Suprapubic skin (tissue), 4 donors: ENCODE data around the gene AKAP13. TPM values are rescaled to one million over a fixed set of nuclear protein-coding genes. Genes with fewer than 3 reads are reported as not detected.

Experiments
- DNase-seq, 2 donors: peaks; one replicate each; pipeline ENCODE4 v3.0.0-alpha.2; 2019; ENCODE audit warnings: low spot score in 2 of 2
- H3K27ac ChIP-seq: fragments of 200-600 bp; sonication (generic); one replicate; pipeline ENCODE4 v1.5.1; 2019
- H3K27me3 ChIP-seq: fragments of 200-600 bp; sonication (generic); one replicate; pipeline ENCODE4 v1.5.1; 2019
- H3K36me3 ChIP-seq: fragments of 200-600 bp; sonication (generic); one replicate; pipeline ENCODE4 v1.5.1; 2019
- H3K4me1 ChIP-seq: fragments of 200-600 bp; sonication (generic); one replicate; pipeline ENCODE4 v1.5.1; 2019
- H3K4me3 ChIP-seq: fragments of 200-600 bp; sonication (generic); one replicate; pipeline ENCODE4 v1.5.1; 2019; ENCODE audit warnings: mild to moderate bottlenecking
- H3K9me3 ChIP-seq: fragments of 200-600 bp; sonication (generic); one replicate; pipeline ENCODE4 v1.5.1; 2019
- CTCF ChIP-seq, 2 donors: fragments of 200-600 bp in 1 of 2; fragments of 450-650 bp in 1 of 2; sonication (generic) in 1 of 2; IDR thresholded peaks; one replicate each; pipeline ENCODE4 v1.5.1; 2016 to 2019; ENCODE audit warnings: antibody characterized with exemption in 2 of 2, mild to moderate bottlenecking in 1 of 2, moderate library complexity in 1 of 2
- EP300 ChIP-seq: sonication (generic); formaldehyde crosslinking; IDR thresholded peaks from one replicate; pipeline ENCODE4 v1.6.1; 2017; ENCODE audit warnings: antibody characterized with exemption
- POLR2A ChIP-seq, 2 donors: fragments of 450-650 bp; IDR thresholded peaks; one replicate each; pipeline ENCODE4 v1.6.1; 2017; ENCODE audit warnings: antibody characterized with exemption in 2 of 2, mild to moderate bottlenecking in 2 of 2, moderate library complexity in 2 of 2
- POLR2AphosphoS5 ChIP-seq, 3 donors: sonication (generic); formaldehyde crosslinking; IDR thresholded peaks; one replicate each; pipeline ENCODE4 v1.6.1; 2017; ENCODE audit warnings: antibody characterized with exemption in 3 of 3
- WGBS: methylation state at CpG from one replicate; pipeline ENCODE4 v1.1.5; 2018; 5-methylcytosine and 5-hydroxymethylcytosine counted together
- total RNA-seq, 4 donors: library from RNA; depleted of rRNA; stranded (reverse); fragments of >200 nt; gene quantifications; one replicate each; pipeline ENCODE4 v1.1.0, GENCODE V29; 2016

Gene AKAP13
- total RNA-seq, 4 donors from 2014 or later, result 124 to 249 (median 163) TPM

- DNase-seq, result no peak
- no peak for TF ChIP-seq CTCF (IDR thresholded peaks at IDR 0.05)
- TF ChIP-seq EP300, result no peak
- TF ChIP-seq POLR2A (IDR thresholded peaks at IDR 0.05), result no peak
- no peak for TF ChIP-seq POLR2AphosphoS5 (IDR thresholded peaks at IDR 0.05)
- peaks cover 61% of the 10 kb centered on the region for H3K4me1 ChIP-seq
Observed at GRCh38 chr15:85495544-85495943, 115.1 kb downstream of the AKAP13 start.

GRCh38 chr15:85496151-85496550, 115.7 kb downstream of the AKAP13 start:
- no peaks in the 10 kb centered on the region for H3K27me3 ChIP-seq
- H3K36me3 ChIP-seq, result no peaks in the 10 kb centered on the region
- H3K27ac ChIP-seq, result no peak overlapping the region
- H3K9me3 ChIP-seq, result no peaks in the 10 kb centered on the region
- DNase-seq, result no peak
- no peak overlapping the region for H3K4me3 ChIP-seq
- TF ChIP-seq EP300 (no peak), CTCF (IDR thresholded peaks at IDR 0.05) (no peak), POLR2AphosphoS5 (IDR thresholded peaks at IDR 0.05) (no peak), POLR2A (IDR thresholded peaks at IDR 0.05) (no peak)
- peaks cover 56% of the 10 kb centered on the region for H3K4me1 ChIP-seq
- WGBS, result 85% methylated on average over 8 of the region's 8 CpGs

More at GRCh38 chr15:85495544-85495943, 115.1 kb downstream of the AKAP13 start:
- H3K27ac ChIP-seq, result no peak overlapping the region
- no peak overlapping the region for H3K4me3 ChIP-seq
- WGBS, result 77% methylated on average over 2 of the region's 2 CpGs
- H3K36me3 ChIP-seq, result no peaks in the 10 kb centered on the region
- H3K27me3 ChIP-seq, result no peaks in the 10 kb centered on the region
- no peaks in the 10 kb centered on the region for H3K9me3 ChIP-seq

GRCh38 chr15:85496551-85497171, 116.3 kb downstream of the AKAP13 start:
- Histone ChIP-seq H3K27ac (no peak overlapping the region), H3K4me3 (no peak overlapping the region), H3K4me1 (peaks cover 56% of the 10 kb centered on the region), H3K9me3 (no peaks in the 10 kb centered on the region), H3K27me3 (no peaks in the 10 kb centered on the region), H3K36me3 (no peaks in the 10 kb centered on the region)
- TF ChIP-seq POLR2A (IDR thresholded peaks at IDR 0.05), result no peak
- no peak for TF ChIP-seq CTCF (IDR thresholded peaks at IDR 0.05)
- no peak for TF ChIP-seq POLR2AphosphoS5 (IDR thresholded peaks at IDR 0.05)
- TF ChIP-seq EP300, result no peak
- no peak for DNase-seq
- 48% methylated on average over 2 of the region's 2 CpGs for WGBS

GRCh38 chr15:85497172-85497569, 116.8 kb downstream of the AKAP13 start:
- no peak for DNase-seq
- H3K27ac ChIP-seq, result no peak overlapping the region
- H3K27me3 ChIP-seq, result no peaks in the 10 kb centered on the region
- H3K36me3 ChIP-seq, result no peaks in the 10 kb centered on the region
- TF ChIP-seq POLR2A (IDR thresholded peaks at IDR 0.05) (no peak), EP300 (no peak), CTCF (IDR thresholded peaks at IDR 0.05) (no peak), POLR2AphosphoS5 (IDR thresholded peaks at IDR 0.05) (no peak)
- 71% methylated on average over 2 of the region's 2 CpGs for WGBS
- H3K4me1 ChIP-seq, result peaks cover 56% of the 10 kb centered on the region
- no peaks in the 10 kb centered on the region for H3K9me3 ChIP-seq
- H3K4me3 ChIP-seq, result no peak overlapping the region

- Histone ChIP-seq H3K4me3 (no peak overlapping the region), H3K36me3 (no peaks in the 10 kb centered on the region), H3K27me3 (no peaks in the 10 kb centered on the region), H3K4me1 (peaks cover 56% of the 10 kb centered on the region), H3K9me3 (no peaks in the 10 kb centered on the region), H3K27ac (no peak overlapping the region)
- TF ChIP-seq POLR2A (IDR thresholded peaks at IDR 0.05), result no peak
- no peak for TF ChIP-seq CTCF (IDR thresholded peaks at IDR 0.05)
- TF ChIP-seq POLR2AphosphoS5 (IDR thresholded peaks at IDR 0.05), result no peak
- TF ChIP-seq EP300, result no peak
- no peak for DNase-seq
- WGBS, result 94% methylated on average over 6 of the region's 6 CpGs
Observed at GRCh38 chr15:85498471-85498870, 118.1 kb downstream of the AKAP13 start.
